Activated CD8-positive, alpha-beta memory T cell treated with anti-CD3 and anti-CD28 coated beads, Interleukin-2, amount 50 U/mL, for 1 hour (primary cell): ENCODE results near the gene ANKRD35.
"Not testable (repeated sequence)": the region's sequence is repeated elsewhere in the genome, so short reads cannot be mapped to it uniquely, and the experiment has no call there.

Experiments
- DNase-seq: peaks from one replicate; pipeline ENCODE4 v3.0.0-alpha.2; 2020; ENCODE audit errors: extremely low read depth

The ANKRD35 gene

GRCh38 chr1:145885738-145886287 lies at the start of gene ANKRD35:
Gene ANKRD35 (minus strand): TSS chr1:145885866. CDS start chr1:145885758, 108 bp downstream.
- DNase-seq = peak; percentile 54

GRCh38 chr1:145932522-145933009 lies 46.9 kb upstream of the ANKRD35 start:
- DNase-seq = not testable (repeated sequence)

- DNase-seq = no peak
These were observed 42.4 kb upstream of the ANKRD35 start for GRCh38 chr1:145927916-145928643.

- DNase-seq = peak; percentile 91
These were observed 41.6 kb upstream of the ANKRD35 start, which contains the start of gene RBM8A for GRCh38 chr1:145927063-145927886. Gene RBM8A (minus strand): TSS chr1:145927484. CDS start chr1:145927426, 58 bp downstream.

- DNase-seq = no peak
These were observed 41.0 kb upstream of the ANKRD35 start for GRCh38 chr1:145926686-145927062.

GRCh38 chr1:145922266-145922665 lies 36.6 kb upstream of the ANKRD35 start:
- no peak for DNase-seq

GRCh38 chr1:145920297-145920696 lies 34.6 kb upstream of the ANKRD35 start:
- DNase-seq = not testable (repeated sequence)

- no peak for DNase-seq
These were observed 33.6 kb upstream of the ANKRD35 start for GRCh38 chr1:145918992-145919939.

GRCh38 chr1:145918144-145918991 lies 32.7 kb upstream of the ANKRD35 start, which contains the start of gene PEX11B:
Gene PEX11B (minus strand): TSS chr1:145918717. CDS start chr1:145918688, 29 bp downstream.
- peak; percentile 78 for DNase-seq

GRCh38 chr1:145917595-145917994 lies 31.9 kb upstream of the ANKRD35 start:
- DNase-seq = no peak

GRCh38 chr1:145916745-145917144 lies 31.1 kb upstream of the ANKRD35 start:
- no peak for DNase-seq

- no peak for DNase-seq
These were observed 26.5 kb upstream of the ANKRD35 start for GRCh38 chr1:145912128-145912641.

GRCh38 chr1:145908653-145909052 lies 23.0 kb upstream of the ANKRD35 start:
- DNase-seq = no peak

- DNase-seq = no peak
These were observed 21.5 kb upstream of the ANKRD35 start for GRCh38 chr1:145906954-145907753.

GRCh38 chr1:145901312-145902021 lies 15.8 kb upstream of the ANKRD35 start:
- no peak for DNase-seq

GRCh38 chr1:145898756-145899155 lies 13.1 kb upstream of the ANKRD35 start:
- DNase-seq = no peak

- DNase-seq = no peak
These were observed 12.3 kb upstream of the ANKRD35 start for GRCh38 chr1:145897969-145898368.

- no peak for DNase-seq
These were observed 9.8 kb upstream of the ANKRD35 start for GRCh38 chr1:145895471-145895870.
